ENCODE measurements around the gene ATOSA.
A peak's percentile ranks its signal among the peaks of the same experiment; 100 is the strongest.

Gene ATOSA

DNA sequence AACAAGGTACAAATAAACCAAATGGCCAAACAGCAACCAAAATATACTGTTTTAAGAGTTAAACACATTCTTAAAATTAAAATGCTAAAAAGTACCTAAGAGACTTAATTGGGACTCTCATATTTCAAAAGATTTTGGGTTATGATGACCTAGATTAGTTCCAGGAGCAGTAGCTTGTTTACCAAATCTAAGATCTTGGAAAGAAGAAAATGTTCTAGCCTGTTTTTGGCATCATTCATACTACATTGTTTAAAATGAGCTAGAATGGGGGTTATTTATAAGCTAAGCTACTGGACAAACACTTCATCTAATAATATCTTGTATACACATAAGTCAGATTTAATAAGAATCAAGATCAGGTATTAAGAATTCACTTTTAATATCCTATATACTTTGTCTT lies 22.8 kb downstream of the ATOSA start:
- no peaks in the 10 kb centered on the region for H3K9me3 Mint-ChIP-seq
- no peak for ATAC-seq (ENCODE audit: low read depth)

DNA sequence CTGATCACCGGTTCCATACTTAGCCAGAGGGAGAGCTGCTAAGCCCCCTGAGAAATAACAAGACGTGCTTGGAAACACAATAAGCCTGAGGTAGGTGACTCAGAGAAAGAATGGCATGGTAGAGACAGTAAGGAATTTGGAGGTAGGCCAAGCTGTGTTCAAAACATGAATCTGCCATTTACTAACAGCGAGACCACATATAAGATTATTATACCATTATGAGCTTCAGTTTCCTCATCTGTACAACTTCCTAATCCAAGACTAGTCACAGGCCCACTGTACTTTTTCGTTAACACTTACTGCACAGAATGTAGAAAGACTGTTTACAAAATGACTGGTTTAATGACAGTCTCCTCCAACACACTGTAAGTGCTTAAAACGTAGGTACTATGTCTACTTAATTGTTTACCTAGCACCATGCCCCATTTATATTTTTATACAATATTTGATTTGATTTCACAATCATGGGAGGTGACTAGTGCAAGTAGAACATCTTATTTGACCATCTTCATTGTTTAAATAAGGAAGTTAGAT lies 25.7 kb downstream of the ATOSA start:
- Mint-ChIP-seq H3K4me3 (no peak overlapping the region), H3K36me3 (peaks cover 24% of the 10 kb centered on the region), H3K4me1 (peaks cover 16% of the 10 kb centered on the region), H3K27ac (peak overlapping the region; percentile 86), H3K9me3 (no peaks in the 10 kb centered on the region), H3K27me3 (no peaks in the 10 kb centered on the region)
- DNase-seq (ENCODE audit: low spot score in 2 of 2): no peak
- no peak for ATAC-seq (ENCODE audit: low read depth)

More for the DNA sequence above, 22.8 kb downstream of the ATOSA start:
- Mint-ChIP-seq H3K36me3 (peaks cover 26% of the 10 kb centered on the region), H3K27me3 (no peaks in the 10 kb centered on the region), H3K4me1 (peaks cover 23% of the 10 kb centered on the region), H3K4me3 (no peak overlapping the region), H3K27ac (no peak overlapping the region)
- no peak for DNase-seq (ENCODE audit: low spot score in 2 of 2)

GRCh38 chr15:52652984-52653383 lies 26.2 kb downstream of the ATOSA start:
- peaks cover 21% of the 10 kb centered on the region for H3K36me3 Mint-ChIP-seq
- H3K9me3 Mint-ChIP-seq: no peaks in the 10 kb centered on the region
- peaks cover 13% of the 10 kb centered on the region for H3K4me1 Mint-ChIP-seq
- H3K27ac Mint-ChIP-seq: peak overlapping the region; percentile 86
- H3K4me3 Mint-ChIP-seq: no peak overlapping the region
- no peaks in the 10 kb centered on the region for H3K27me3 Mint-ChIP-seq
- no peak for ATAC-seq (ENCODE audit: low read depth)
- DNase-seq (ENCODE audit: low spot score in 2 of 2): no peak

DNA sequence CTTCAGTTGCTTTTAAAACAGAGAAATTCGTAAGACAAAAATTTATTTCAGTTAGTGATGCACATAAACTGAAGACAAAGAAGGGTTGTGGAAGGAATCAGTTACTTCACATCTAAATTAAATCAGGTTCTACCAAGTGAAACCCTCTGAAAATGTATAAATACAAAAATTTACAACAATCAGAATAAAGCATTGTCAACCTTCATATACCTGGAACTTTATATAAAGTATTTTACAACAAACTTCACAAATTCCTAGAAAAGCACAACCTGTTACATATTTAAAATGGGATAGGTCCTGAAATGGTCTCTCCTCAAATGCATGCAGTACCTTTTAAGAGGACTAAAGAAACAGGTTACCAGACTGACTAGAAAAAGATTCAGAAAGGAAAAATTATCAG lies 26.9 kb downstream of the ATOSA start:
- no peaks in the 10 kb centered on the region for H3K9me3 Mint-ChIP-seq
- peaks cover 24% of the 10 kb centered on the region for H3K36me3 Mint-ChIP-seq
- ATAC-seq (ENCODE audit: low read depth): no peak
- H3K4me3 Mint-ChIP-seq: no peak overlapping the region
- no peaks in the 10 kb centered on the region for H3K27me3 Mint-ChIP-seq
- DNase-seq (ENCODE audit: low spot score in 2 of 2): no peak
- peak overlapping the region; percentile 86 for H3K27ac Mint-ChIP-seq
- H3K4me1 Mint-ChIP-seq: peaks cover 13% of the 10 kb centered on the region

DNA sequence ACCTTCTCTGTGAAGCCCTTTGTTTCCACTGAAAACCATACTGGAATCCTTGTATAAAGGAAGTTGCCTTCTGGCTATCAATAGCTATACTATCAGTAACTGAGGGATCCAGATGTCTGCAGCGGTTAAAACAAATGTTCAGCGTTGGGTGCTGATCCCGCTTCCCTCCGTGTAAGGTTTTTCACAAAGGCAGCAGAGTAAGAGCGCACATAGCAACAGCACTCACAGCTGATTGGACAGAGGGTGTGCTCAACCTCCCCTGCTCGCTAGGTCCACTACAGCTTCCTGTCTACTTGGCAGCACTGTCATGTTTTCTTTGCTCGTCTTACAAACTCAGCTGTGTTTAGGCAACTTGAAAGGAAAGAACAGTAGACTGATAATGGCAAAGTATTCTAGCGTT lies 27.3 kb downstream of the ATOSA start:
- DNase-seq (ENCODE audit: low spot score in 2 of 2): no peak
- H3K27ac Mint-ChIP-seq: peak overlapping the region; percentile 86

GRCh38 chr15:52651114-52651513 lies 28.1 kb downstream of the ATOSA start:
- peaks cover 13% of the 10 kb centered on the region for H3K4me1 Mint-ChIP-seq

More for the DNA sequence above, 27.3 kb downstream of the ATOSA start:
- peaks cover 24% of the 10 kb centered on the region for H3K36me3 Mint-ChIP-seq
- H3K9me3 Mint-ChIP-seq: no peaks in the 10 kb centered on the region
- peak; percentile 99 for ATAC-seq (ENCODE audit: low read depth)
- H3K4me3 Mint-ChIP-seq: no peak overlapping the region
- H3K27me3 Mint-ChIP-seq: no peaks in the 10 kb centered on the region
- peaks cover 13% of the 10 kb centered on the region for H3K4me1 Mint-ChIP-seq

DNA sequence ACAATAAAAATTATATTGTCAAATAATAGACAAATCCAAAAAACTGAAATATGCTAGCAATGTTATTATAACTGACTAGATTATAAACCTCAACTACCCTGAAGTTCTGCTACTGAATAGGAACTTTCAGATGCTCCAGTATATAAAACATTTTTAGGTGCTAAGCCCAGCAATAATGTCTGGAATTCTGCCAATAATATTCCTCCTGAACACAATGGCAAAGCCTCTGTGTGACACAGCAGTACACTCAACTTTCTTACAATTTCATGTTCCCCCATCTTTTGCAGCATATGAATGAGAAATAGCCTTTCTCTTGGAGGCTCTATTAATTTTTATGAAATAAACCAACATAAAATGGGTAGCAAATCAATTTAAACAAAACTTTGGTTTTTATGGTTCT lies 29.5 kb downstream of the ATOSA start:
- no peaks in the 10 kb centered on the region for H3K9me3 Mint-ChIP-seq
- H3K27ac Mint-ChIP-seq: no peak overlapping the region
- no peaks in the 10 kb centered on the region for H3K27me3 Mint-ChIP-seq
- no peak for DNase-seq (ENCODE audit: low spot score in 2 of 2)
- no peak overlapping the region for H3K4me3 Mint-ChIP-seq
- H3K36me3 Mint-ChIP-seq: peaks cover 15% of the 10 kb centered on the region
- ATAC-seq (ENCODE audit: low read depth): no peak
- H3K4me1 Mint-ChIP-seq: peaks cover 9% of the 10 kb centered on the region

More at GRCh38 chr15:52651114-52651513, 28.1 kb downstream of the ATOSA start:
- ATAC-seq (ENCODE audit: low read depth): no peak
- Mint-ChIP-seq H3K27ac (peak overlapping the region; percentile 86), H3K36me3 (peaks cover 24% of the 10 kb centered on the region), H3K9me3 (no peaks in the 10 kb centered on the region), H3K4me3 (no peak overlapping the region), H3K27me3 (no peaks in the 10 kb centered on the region)
- DNase-seq (ENCODE audit: low spot score in 2 of 2): no peak

GRCh38 chr15:52645916-52646315 lies 33.3 kb downstream of the ATOSA start:
- H3K36me3 Mint-ChIP-seq: peaks cover 16% of the 10 kb centered on the region
- no peaks in the 10 kb centered on the region for H3K9me3 Mint-ChIP-seq
- no peaks in the 10 kb centered on the region for H3K27me3 Mint-ChIP-seq
- H3K27ac Mint-ChIP-seq: peak overlapping the region; percentile 29
- DNase-seq (ENCODE audit: low spot score in 2 of 2): no peak
- no peak for ATAC-seq (ENCODE audit: low read depth)
- no peak overlapping the region for H3K4me3 Mint-ChIP-seq
- peaks cover 6% of the 10 kb centered on the region for H3K4me1 Mint-ChIP-seq

GRCh38 chr15:52642386-52643361 lies 36.5 kb downstream of the ATOSA start:
- no peak for ATAC-seq (ENCODE audit: low read depth)
- no peak for DNase-seq (ENCODE audit: low spot score in 2 of 2)
- H3K27ac Mint-ChIP-seq: peak overlapping the region; percentile 56

DNA sequence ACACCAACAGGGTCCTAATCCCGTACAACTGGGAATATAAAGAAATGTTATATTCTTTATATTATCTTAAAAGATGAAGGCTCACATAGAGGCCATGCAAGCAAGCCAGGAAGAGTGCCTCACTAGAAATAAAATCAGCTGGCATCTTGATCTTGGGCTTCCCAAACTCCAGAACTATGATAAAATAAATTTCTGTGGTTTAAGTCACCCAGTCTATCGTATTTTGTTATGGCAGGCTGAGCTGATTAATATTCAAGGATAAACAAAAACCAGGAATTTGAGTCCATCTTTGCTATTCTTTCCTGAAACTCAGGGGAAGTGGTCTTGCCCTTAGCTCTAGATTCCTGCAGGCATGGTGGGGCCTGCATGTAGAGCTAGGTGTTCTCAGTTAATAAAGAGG lies 42.7 kb downstream of the ATOSA start:
- Mint-ChIP-seq H3K9me3 (no peaks in the 10 kb centered on the region), H3K4me3 (no peak overlapping the region), H3K36me3 (peaks cover 21% of the 10 kb centered on the region), H3K27ac (no peak overlapping the region), H3K27me3 (no peaks in the 10 kb centered on the region), H3K4me1 (peaks cover 6% of the 10 kb centered on the region)
- ATAC-seq (ENCODE audit: low read depth): no peak
- no peak for DNase-seq (ENCODE audit: low spot score in 2 of 2)

More at GRCh38 chr15:52642386-52643361, 36.5 kb downstream of the ATOSA start:
- Mint-ChIP-seq H3K36me3 (peaks cover 17% of the 10 kb centered on the region), H3K4me3 (no peak overlapping the region), H3K9me3 (no peaks in the 10 kb centered on the region), H3K27me3 (no peaks in the 10 kb centered on the region), H3K4me1 (peaks cover 6% of the 10 kb centered on the region)

GRCh38 chr15:52635908-52636307 lies 43.3 kb downstream of the ATOSA start:
- no peaks in the 10 kb centered on the region for H3K27me3 Mint-ChIP-seq
- DNase-seq (ENCODE audit: low spot score in 2 of 2) (no peak), ATAC-seq (ENCODE audit: low read depth) (no peak)
- no peak overlapping the region for H3K27ac Mint-ChIP-seq
- H3K4me1 Mint-ChIP-seq: peaks cover 6% of the 10 kb centered on the region
- no peak overlapping the region for H3K4me3 Mint-ChIP-seq
- H3K36me3 Mint-ChIP-seq: peaks cover 18% of the 10 kb centered on the region
- no peaks in the 10 kb centered on the region for H3K9me3 Mint-ChIP-seq
